H1 (cell line): Measurements from ENCODE around the gene JUN. TPM values are rescaled to one million over a fixed set of nuclear protein-coding genes. Genes with fewer than 3 reads are reported as not detected.

Source experiments
- BACH1 ChIP-seq: IDR thresholded peaks from 2 replicates; pipeline ENCODE4 v1.6.1; 2012; ENCODE audit warnings: low read length, improper control_type of control experiment
- KDM4A ChIP-seq: IDR thresholded peaks from one replicate; pipeline ENCODE4 v1.7.1; 2012; ENCODE audit warnings: low read depth, mild to moderate bottlenecking, moderate library complexity, low read length, inconsistent platforms; ENCODE audit not compliant: severe bottlenecking
- NRF1 ChIP-seq: IDR thresholded peaks from 2 replicates; pipeline ENCODE4 v1.6.1; 2011; ENCODE audit warnings: mild to moderate bottlenecking, low read depth, low read length, improper control_type of control experiment
- RAD21 ChIP-seq, 2 experiments: IDR thresholded peaks in 1 of 2; conservative IDR thresholded peaks in 1 of 2; 2 replicates each; pipeline ENCODE4 v1.6.1; 2011; ENCODE audit warnings: low read depth in 2 of 2, low read length in 2 of 2, improper control_type of control experiment in 1 of 2, inconsistent platforms in 1 of 2, mild to moderate bottlenecking in 1 of 2, moderate library complexity in 1 of 2
- polyA plus RNA-seq, 7 experiments: library from polyadenylated mRNA; depleted of rRNA in 3 of 7; stranded (reverse) in 5 of 7; unstranded in 2 of 7; fragments of >200 nt in 5 of 7; fragments of 200-250 nt in 2 of 7; gene quantifications; 1 replicate in 5 of 7; 2 replicates in 1 of 7; 4 replicates in 1 of 7; pipeline versions ENCODE4 v1.2.1 to v1.2.3, GENCODE V29; 2011 to 2013; ENCODE audit warnings: missing spikeins in 2 of 7, mixed read lengths in 2 of 7
- total RNA-seq: library from RNA; stranded (reverse); fragmentation: NEBNext Ultra II Directional; extraction: Animal tissue kit (Norgen Biotek cat#: 25700); gene quantifications from 2 replicates; pipeline ENCODE4 v1.2.1, GENCODE V29; 2021

JUN gene
- total and polyA plus RNA-seq, 2 of the 8 experiments (the other 6 are each of a cell fraction or from before 2014, with no cell fraction given) = 4.4 to 10.9 TPM

GRCh38 chr1:58768971-58769808 is 14.7 kb downstream of the JUN start (continued):
- no peak for TF ChIP-seq KDM4A
- no peak for TF ChIP-seq BACH1
- TF ChIP-seq RAD21 (IDR thresholded peaks at IDR 0.05 in 1 of 2, conservative IDR thresholded peaks at IDR 0.05 in 1 of 2; ENCODE audit: low read depth in 2 of 2, low read length in 2 of 2) = peak; percentile 74 to 82
- TF ChIP-seq NRF1 = no peak
